H1 (cell line): Measurements from ENCODE around the gene NUDT1. TPM values are rescaled to one million over a fixed set of nuclear protein-coding genes. Genes with fewer than 3 reads are reported as not detected.

Experiments used
- CTCF ChIA-PET: fragments of 300-600 bp; sonication (Branson Sonifier 250); formaldehyde crosslinking; loops from one replicate; lab custom pipeline; 2021; ENCODE audit not compliant: partially characterized antibody; lab: Charles Lee
- POLR2A ChIA-PET: fragments of 300-600 bp; sonication (Branson Sonifier 250); formaldehyde crosslinking; loops from one replicate; lab custom pipeline; 2021; ENCODE audit warnings: inconsistent platforms; ENCODE audit not compliant: partially characterized antibody; lab: Charles Lee
- DNase-seq, 2 experiments: peaks; one replicate each; pipeline versions ENCODE4 v3.0.0 to v3.0.0-alpha.2; 2010 to 2022; ENCODE audit warnings: low spot score in 2 of 2, low read depth in 1 of 2, mixed read lengths in 1 of 2
- FAIRE-seq: peaks from 2 replicates; lab custom pipeline; 2011; peaks lifted over from hg19 to GRCh38; lab: Jason Lieb, UNC
- H2AFZ ChIP-seq: 2 replicates; pipeline ENCODE4 v1.8.1; 2012; ENCODE audit warnings: low read length, inconsistent platforms
- H2AK5ac ChIP-seq: 2 replicates; pipeline ENCODE4 v1.6.1; 2013; ENCODE audit warnings: low read depth, low read length
- H2BK120ac ChIP-seq: replicated peaks from 2 replicates; pipeline ENCODE3; 2013; ENCODE audit warnings: low read depth, low read length, inconsistent platforms
- H2BK12ac ChIP-seq: 2 replicates; pipeline ENCODE4 v1.6.1; 2013; ENCODE audit warnings: low read depth, low read length
- H2BK15ac ChIP-seq: 2 replicates; pipeline ENCODE4 v1.6.1; 2013; ENCODE audit warnings: low read length
- H2BK20ac ChIP-seq: 2 replicates; pipeline ENCODE4 v1.6.1; 2013; ENCODE audit warnings: low read length
- H2BK5ac ChIP-seq: 2 replicates; pipeline ENCODE4 v1.6.1; 2013; ENCODE audit warnings: low read depth, low read length
- H3K14ac ChIP-seq: 2 replicates; pipeline ENCODE4 v1.6.1; 2013; ENCODE audit warnings: inconsistent platforms; ENCODE audit not compliant: insufficient read length
- H3K18ac ChIP-seq: 2 replicates; pipeline ENCODE4 v1.6.1; 2013; ENCODE audit warnings: low read length; ENCODE audit errors: extremely low read depth
- H3K23ac ChIP-seq: 2 replicates; pipeline ENCODE4 v1.6.1; 2013; ENCODE audit warnings: inconsistent platforms; ENCODE audit not compliant: insufficient read length
- H3K23me2 ChIP-seq: 2 replicates; pipeline ENCODE4 v1.6.1; 2013; ENCODE audit warnings: low read depth, low read length
- H3K27ac ChIP-seq: 2 replicates; pipeline ENCODE4 v1.6.1; 2011; ENCODE audit warnings: low read depth, low read length, inconsistent platforms
- H3K27me3 ChIP-seq, 4 experiments: replicated peaks in 1 of 4; 1 replicate in 1 of 4; 2 replicates in 3 of 4; pipeline versions ENCODE4 v1.6.1 to v1.8.1; 2011 to 2013; ENCODE audit warnings: low read length in 3 of 4, mild to moderate bottlenecking in 3 of 4, inconsistent platforms in 2 of 4, mixed read lengths in 2 of 4, moderate library complexity in 1 of 4; ENCODE audit not compliant: control insufficient read depth in 3 of 4, insufficient read depth in 3 of 4; ENCODE audit errors: extremely low read depth in 1 of 4
- H3K36me3 ChIP-seq, 4 experiments: 2 replicates each; pipeline versions ENCODE4 v1.6.1 to v1.8.1; 2011 to 2013; ENCODE audit warnings: mild to moderate bottlenecking in 4 of 4, low read length in 3 of 4, moderate library complexity in 2 of 4, control low read depth in 1 of 4, inconsistent platforms in 1 of 4; ENCODE audit not compliant: insufficient read depth in 4 of 4, control insufficient read depth in 2 of 4
- H3K4ac ChIP-seq: replicated peaks from 2 replicates; pipeline ENCODE3; 2013; ENCODE audit warnings: low read length, low read depth, mixed read lengths, inconsistent platforms; ENCODE audit not compliant: insufficient read length
- H3K4me1 ChIP-seq, 4 experiments: replicated peaks in 1 of 4; 1 replicate in 1 of 4; 2 replicates in 3 of 4; pipeline versions ENCODE4 v1.6.1 to v1.8.1; 2011 to 2013; ENCODE audit warnings: low read length in 3 of 4, inconsistent platforms in 2 of 4, mixed read lengths in 1 of 4; ENCODE audit not compliant: insufficient read depth in 4 of 4, control insufficient read depth in 3 of 4
- H3K4me2 ChIP-seq, 2 experiments: 2 replicates each; pipeline versions ENCODE4 v1.6.1 to v1.8.1; 2011 to 2013; ENCODE audit warnings: low read depth in 2 of 2, low read length in 2 of 2, control low read depth in 1 of 2, inconsistent platforms in 1 of 2, mild to moderate bottlenecking in 1 of 2; ENCODE audit not compliant: insufficient read depth in 1 of 2
- H3K4me3 ChIP-seq, 4 experiments: fragments of 200-600, 300-600 bp in 1 of 4; sonication (generic), shearing (Covaris generic), sonication (Bioruptor Twin) in 1 of 4; 2 replicates each; pipeline versions ENCODE4 v1.5.1 to v1.8.1; 2011 to 2016; ENCODE audit warnings: low read length in 4 of 4, low read depth in 3 of 4, control low read depth in 2 of 4, inconsistent platforms in 2 of 4, mild to moderate bottlenecking in 2 of 4, mixed read lengths in 1 of 4, moderate library complexity in 1 of 4; ENCODE audit not compliant: insufficient read depth in 2 of 4; ENCODE audit errors: extremely low read depth in 1 of 4
- H3K56ac ChIP-seq: replicated peaks from 2 replicates; pipeline ENCODE3; 2013; ENCODE audit warnings: low read depth, mild to moderate bottlenecking, mixed read lengths, low read length, inconsistent platforms; ENCODE audit not compliant: insufficient read length
- H3K79me1 ChIP-seq: 2 replicates; pipeline ENCODE4 v1.6.1; 2013; ENCODE audit warnings: low read depth, low read length, control low read depth
- H3K79me2 ChIP-seq, 2 experiments: 2 replicates each; pipeline versions ENCODE4 v1.6.1 to v1.8.1; 2012 to 2013; ENCODE audit warnings: low read length in 2 of 2, mild to moderate bottlenecking in 2 of 2, inconsistent platforms in 1 of 2; ENCODE audit not compliant: insufficient read depth in 2 of 2, control insufficient read depth in 1 of 2
- H3K9ac ChIP-seq, 4 experiments: replicated peaks in 1 of 4; 1 replicate in 1 of 4; 2 replicates in 3 of 4; pipeline versions ENCODE4 v1.6.1 to v1.8.1; 2011 to 2013; ENCODE audit warnings: low read depth in 3 of 4, low read length in 3 of 4, control low read depth in 2 of 4, mild to moderate bottlenecking in 2 of 4, moderate library complexity in 2 of 4, inconsistent platforms in 1 of 4; ENCODE audit errors: extremely low read depth in 1 of 4
- H3K9me3 ChIP-seq, 2 experiments: 2 replicates each; pipeline versions ENCODE4 v1.6.1 to v1.8.1; 2012 to 2013; ENCODE audit warnings: mild to moderate bottlenecking in 2 of 2, moderate library complexity in 2 of 2, control low read depth in 1 of 2, inconsistent platforms in 1 of 2, low read depth in 1 of 2, low read length in 1 of 2, mixed read lengths in 1 of 2; ENCODE audit not compliant: insufficient read depth in 2 of 2
- H4K20me1 ChIP-seq, 2 experiments: replicated peaks in 1 of 2; 2 replicates each; pipeline versions ENCODE3 to v1.8.1; 2011 to 2013; ENCODE audit warnings: inconsistent platforms in 2 of 2, low read length in 2 of 2, mild to moderate bottlenecking in 1 of 2; ENCODE audit not compliant: insufficient read depth in 2 of 2, control insufficient read depth in 1 of 2
- H4K5ac ChIP-seq: 2 replicates; pipeline ENCODE4 v1.6.1; 2013; ENCODE audit warnings: low read length, low read depth, mixed read lengths, inconsistent platforms; ENCODE audit not compliant: insufficient read length
- H4K8ac ChIP-seq: 2 replicates; pipeline ENCODE4 v1.8.0; 2013; ENCODE audit warnings: mild to moderate bottlenecking, moderate library complexity, low read length, inconsistent platforms; ENCODE audit not compliant: insufficient read depth; ENCODE audit errors: extremely low read depth
- H4K91ac ChIP-seq: replicated peaks from 2 replicates; pipeline ENCODE3; 2013; ENCODE audit warnings: low read length, mixed read lengths, inconsistent platforms; ENCODE audit not compliant: insufficient read length
- JUND ChIP-seq: IDR thresholded peaks from 2 replicates; pipeline ENCODE4 v1.6.1; 2011; ENCODE audit warnings: mild to moderate bottlenecking, improper control_type of control experiment, low read length
- POU5F1 ChIP-seq: IDR thresholded peaks from 2 replicates; pipeline ENCODE4 v1.6.1; 2011; ENCODE audit warnings: low read depth, mild to moderate bottlenecking, low read length, moderate library complexity
- RAD21 ChIP-seq, 2 experiments: IDR thresholded peaks in 1 of 2; conservative IDR thresholded peaks in 1 of 2; 2 replicates each; pipeline ENCODE4 v1.6.1; 2011; ENCODE audit warnings: low read depth in 2 of 2, low read length in 2 of 2, improper control_type of control experiment in 1 of 2, inconsistent platforms in 1 of 2, mild to moderate bottlenecking in 1 of 2, moderate library complexity in 1 of 2
- RBBP5 ChIP-seq: IDR thresholded peaks from 2 replicates; pipeline ENCODE4 v1.7.1; 2012; ENCODE audit warnings: low read depth, mild to moderate bottlenecking, inconsistent platforms, low read length, moderate library complexity, borderline replicate concordance
- SUZ12 ChIP-seq: fragments of 200-600 bp; sonication (generic); IDR thresholded peaks from 2 replicates; pipeline ENCODE4 v1.6.1; 2012; ENCODE audit warnings: mild to moderate bottlenecking, inconsistent platforms, low read length, moderate library complexity, mixed read lengths
- TAF1 ChIP-seq: IDR thresholded peaks from 2 replicates; pipeline ENCODE4 v1.6.1; 2011; ENCODE audit warnings: mild to moderate bottlenecking, low read depth, low read length
- TBP ChIP-seq: IDR thresholded peaks from 2 replicates; pipeline ENCODE4 v1.6.1; 2011; ENCODE audit warnings: low read depth, low read length, improper control_type of control experiment
- WGBS, 2 experiments: shearing (Covaris generic) in 1 of 2; methylation state at CpG; one replicate each; pipeline versions ENCODE4 v1.1.6 to v1.1.7; 2013 to 2015; ENCODE audit warnings: low lambda C conversion rate in 2 of 2, mixed read lengths in 2 of 2, inconsistent platforms in 1 of 2, low coverage in 1 of 2, missing lambda C conversion rate in 1 of 2; ENCODE audit not compliant: insufficient replicate concordance in 2 of 2, insufficient coverage in 1 of 2, insufficient read length in 1 of 2; ENCODE audit errors: extremely low coverage in 1 of 2, missing lambda C conversion rate in 1 of 2; 5-methylcytosine and 5-hydroxymethylcytosine counted together
- polyA plus RNA-seq, 7 experiments: library from polyadenylated mRNA; depleted of rRNA in 3 of 7; stranded (reverse) in 5 of 7; unstranded in 2 of 7; fragments of >200 nt in 5 of 7; fragments of 200-250 nt in 2 of 7; gene quantifications; 1 replicate in 5 of 7; 2 replicates in 1 of 7; 4 replicates in 1 of 7; pipeline versions ENCODE4 v1.2.1 to v1.2.3, GENCODE V29; 2011 to 2013; ENCODE audit warnings: missing spikeins in 2 of 7, mixed read lengths in 2 of 7
- total RNA-seq: library from RNA; stranded (reverse); fragmentation: NEBNext Ultra II Directional; extraction: Animal tissue kit (Norgen Biotek cat#: 25700); gene quantifications from 2 replicates; pipeline ENCODE4 v1.2.1, GENCODE V29; 2021

NUDT1 gene
- total and polyA plus RNA-seq, 2 of the 8 experiments (the other 6 are each of a cell fraction or from before 2014, with no cell fraction given) = 76.1 to 89.5 TPM

GRCh38 chr7:2239242-2239641, 2.8 kb upstream of the NUDT1 start:
- H3K23me2 ChIP-seq = peaks cover 3% of the 10 kb centered on the region; the same call in 1 of the 2 replicates
- H3K27ac ChIP-seq = no peak overlapping the region
- H3K23ac ChIP-seq = no peak overlapping the region
- no peak for TF ChIP-seq POU5F1
- TF ChIP-seq JUND = no peak
- TF ChIP-seq RAD21 (IDR thresholded peaks at IDR 0.05 in 1 of 2, conservative IDR thresholded peaks at IDR 0.05 in 1 of 2; ENCODE audit: low read depth in 2 of 2, low read length in 2 of 2) = no peak
- no peak for TF ChIP-seq TBP
- TF ChIP-seq RBBP5 = no peak
- TF ChIP-seq TAF1 = no peak
- TF ChIP-seq SUZ12 = no peak
- H2BK15ac ChIP-seq = no peak overlapping the region
- peaks cover 2% of the 10 kb centered on the region; the same call in 1 of the 2 replicates for H3K79me1 ChIP-seq
- no peak overlapping the region for H2BK120ac ChIP-seq
- H3K9me3 ChIP-seq = no peaks in the 10 kb centered on the region
- POLR2A ChIA-PET = interaction anchor here (1.0 to 1.2 kb wide), 2 partner anchors 9 to 105 kb away, joined by 3 read pairs; no protein-coding TSS in a partner anchor
- H3K9ac ChIP-seq = no peak overlapping the region
- no peak overlapping the region for H3K56ac ChIP-seq
- H3K14ac ChIP-seq = no peak overlapping the region
- no peak overlapping the region for H4K5ac ChIP-seq
- H3K4me2 ChIP-seq = no peak overlapping the region
- no peak overlapping the region for H2BK5ac ChIP-seq
- no peak overlapping the region for H4K8ac ChIP-seq
- CTCF ChIA-PET = interaction anchor here (3.2 kb wide), 1 partner anchor 109 kb away, joined by 16 read pairs; no protein-coding TSS in a partner anchor
- FAIRE-seq = no peak
- H2BK12ac ChIP-seq = no peak overlapping the region
- H3K27me3 ChIP-seq = no peaks in the 10 kb centered on the region; a peak in 1 of 7 replicates
- H4K91ac ChIP-seq = no peak overlapping the region
- H3K4me3 ChIP-seq = no peak overlapping the region
- peaks cover 0 to 9% (median 4%) of the 10 kb centered on the region in 4 experiments; a peak in 4 of 7 replicates for H3K4me1 ChIP-seq
- no peak for DNase-seq
- no peak overlapping the region for H3K18ac ChIP-seq
- H3K4ac ChIP-seq = no peak overlapping the region
- H3K79me2 ChIP-seq = peaks cover 0 to 24% of the 10 kb centered on the region in 2 experiments; a peak in 2 of 4 replicates
- peaks cover 0 to 8% of the 10 kb centered on the region in 2 experiments for H4K20me1 ChIP-seq
- WGBS, 2 experiments = 95% methylated on average over 17 of the region's 17 CpGs; no CpG with 5 or more reads in 1 of the 2 experiments
- H2AFZ ChIP-seq = no peak overlapping the region
- no peak overlapping the region for H2AK5ac ChIP-seq
- H2BK20ac ChIP-seq = no peak overlapping the region
- peaks cover 18 to 46% (median 37%) of the 10 kb centered on the region in 4 experiments for H3K36me3 ChIP-seq
